Measurements from ENCODE around the gene MMD. TPM values are rescaled to one million over a fixed set of nuclear protein-coding genes. Genes with fewer than 3 reads are reported as not detected.

The MMD gene
- polyA plus RNA-seq, 3 donors = 3.4 to 7.0 (median 4.6) TPM

GRCh38 chr17:55451203-55451641 is 29.6 kb upstream of the MMD start:
- H3K9me3 Mint-ChIP-seq = peaks cover 0 to 2% (median 0%) of the 10 kb centered on the region in 7 donors
- Histone ChIP-seq H3K79me2 (ENCODE audit: insufficient read depth, low read length) (no peaks in the 10 kb centered on the region), H3K4me1 (ENCODE audit: control insufficient read depth in 1 of 2, insufficient read depth in 2 of 2, low read length in 2 of 2) (no peaks in the 10 kb centered on the region), H3K27me3 (ENCODE audit: control insufficient read depth in 2 of 2, insufficient read depth in 2 of 2, low read length in 2 of 2) (no peaks in the 10 kb centered on the region), H3K4me2 (replicated peaks; ENCODE audit: extremely low read depth, low read length, poor library complexity, severe bottlenecking) (no peak overlapping the region), H4K20me1 (ENCODE audit: insufficient read depth, low read length) (no peaks in the 10 kb centered on the region), H3K9me3 (replicated peaks in 1 of 2; ENCODE audit: control insufficient read depth in 1 of 2, insufficient read depth in 1 of 2, low read length in 2 of 2) (no peaks in the 10 kb centered on the region), H3K27ac (ENCODE audit: low read depth in 1 of 2, low read length in 2 of 2) (no peak overlapping the region), H3K9ac (ENCODE audit: insufficient read depth, low read length, poor library complexity, severe bottlenecking) (no peak overlapping the region), H2AFZ (ENCODE audit: insufficient read depth, low read depth, low read length, poor library complexity, severe bottlenecking) (no peak overlapping the region), H3K36me3 (replicated peaks in 1 of 2; ENCODE audit: control insufficient read depth in 1 of 2, insufficient read depth in 2 of 2, low read length in 2 of 2) (no peaks in the 10 kb centered on the region), H3K4me3 (replicated peaks in 1 of 3; ENCODE audit: low read depth in 2 of 3, low read length in 3 of 3) (no peak overlapping the region)
- H3K4me1 Mint-ChIP-seq = peaks cover 8% of the 10 kb centered on the region
- no peak overlapping the region for H3K4me3 Mint-ChIP-seq
- WGBS (ENCODE audit: insufficient coverage) = 80% methylated on average over 1 of the region's 1 CpG
- H3K36me3 Mint-ChIP-seq = no peaks in the 10 kb centered on the region
- intact Hi-C loops (cut with micrococcal nuclease) = no loop called here
- peaks cover 1 to 7% (median 4%) of the 10 kb centered on the region in 3 donors for H3K27me3 Mint-ChIP-seq (ENCODE audit: low read depth in 3 of 3)
- DNase-seq = no peak
- H3K27ac Mint-ChIP-seq = peak overlapping the region in 2 of 7 donors; percentile 12 to 31
- no peak for TF ChIP-seq CTCF (IDR thresholded peaks at IDR 0.05)

GRCh38 chr17:55450232-55450825 is 28.7 kb upstream of the MMD start:
- intact Hi-C loops (cut with micrococcal nuclease) = no loop called here
- H3K9ac ChIP-seq (ENCODE audit: insufficient read depth, low read length, poor library complexity, severe bottlenecking) = no peak overlapping the region
- H3K4me2 ChIP-seq (replicated peaks; ENCODE audit: extremely low read depth, low read length, poor library complexity, severe bottlenecking) = no peak overlapping the region
- H3K36me3 Mint-ChIP-seq = no peaks in the 10 kb centered on the region
- H3K4me3 Mint-ChIP-seq = no peak overlapping the region
- H3K36me3 ChIP-seq (replicated peaks in 1 of 2; ENCODE audit: control insufficient read depth in 1 of 2, insufficient read depth in 2 of 2, low read length in 2 of 2) = no peaks in the 10 kb centered on the region
- H3K9me3 ChIP-seq (replicated peaks in 1 of 2; ENCODE audit: control insufficient read depth in 1 of 2, insufficient read depth in 1 of 2, low read length in 2 of 2) = no peaks in the 10 kb centered on the region
- no peak for DNase-seq
- peaks cover 0 to 2% (median 0%) of the 10 kb centered on the region in 7 donors for H3K9me3 Mint-ChIP-seq
- H2AFZ ChIP-seq (ENCODE audit: insufficient read depth, low read depth, low read length, poor library complexity, severe bottlenecking) = no peak overlapping the region
- H4K20me1 ChIP-seq (ENCODE audit: insufficient read depth, low read length) = no peaks in the 10 kb centered on the region
- 81% methylated on average over 4 of the region's 7 CpGs for WGBS (ENCODE audit: insufficient coverage)
- no peak overlapping the region for H3K4me3 ChIP-seq (replicated peaks in 1 of 3; ENCODE audit: low read depth in 2 of 3, low read length in 3 of 3)
- peaks cover 1 to 6% (median 4%) of the 10 kb centered on the region in 3 donors for H3K27me3 Mint-ChIP-seq (ENCODE audit: low read depth in 3 of 3)
- no peak for TF ChIP-seq CTCF (IDR thresholded peaks at IDR 0.05)
- no peaks in the 10 kb centered on the region for H3K4me1 ChIP-seq (ENCODE audit: control insufficient read depth in 1 of 2, insufficient read depth in 2 of 2, low read length in 2 of 2)
- H3K27ac ChIP-seq (ENCODE audit: low read depth in 1 of 2, low read length in 2 of 2) = no peak overlapping the region
- peaks cover 10% of the 10 kb centered on the region for H3K4me1 Mint-ChIP-seq
- no peaks in the 10 kb centered on the region for H3K79me2 ChIP-seq (ENCODE audit: insufficient read depth, low read length)
- H3K27ac Mint-ChIP-seq = no peak overlapping the region
- no peaks in the 10 kb centered on the region for H3K27me3 ChIP-seq (ENCODE audit: control insufficient read depth in 2 of 2, insufficient read depth in 2 of 2, low read length in 2 of 2)

Measured in CD14-positive monocyte (primary cell).